ENCODE results near the gene ANO2.

- TF ChIP-seq, protein P1, sequence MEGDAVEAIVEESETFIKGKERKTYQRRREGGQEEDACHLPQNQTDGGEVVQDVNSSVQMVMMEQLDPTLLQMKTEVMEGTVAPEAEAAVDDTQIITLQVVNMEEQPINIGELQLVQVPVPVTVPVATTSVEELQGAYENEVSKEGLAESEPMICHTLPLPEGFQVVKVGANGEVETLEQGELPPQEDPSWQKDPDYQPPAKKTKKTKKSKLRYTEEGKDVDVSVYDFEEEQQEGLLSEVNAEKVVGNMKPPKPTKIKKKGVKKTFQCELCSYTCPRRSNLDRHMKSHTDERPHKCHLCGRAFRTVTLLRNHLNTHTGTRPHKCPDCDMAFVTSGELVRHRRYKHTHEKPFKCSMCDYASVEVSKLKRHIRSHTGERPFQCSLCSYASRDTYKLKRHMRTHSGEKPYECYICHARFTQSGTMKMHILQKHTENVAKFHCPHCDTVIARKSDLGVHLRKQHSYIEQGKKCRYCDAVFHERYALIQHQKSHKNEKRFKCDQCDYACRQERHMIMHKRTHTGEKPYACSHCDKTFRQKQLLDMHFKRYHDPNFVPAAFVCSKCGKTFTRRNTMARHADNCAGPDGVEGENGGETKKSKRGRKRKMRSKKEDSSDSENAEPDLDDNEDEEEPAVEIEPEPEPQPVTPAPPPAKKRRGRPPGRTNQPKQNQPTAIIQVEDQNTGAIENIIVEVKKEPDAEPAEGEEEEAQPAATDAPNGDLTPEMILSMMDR (IDR thresholded peaks at IDR 0.05; ENCODE audit: low read depth, low read length, poor library complexity, severe bottlenecking) = no peak
- TF ChIP-seq EZH2phosphoT487 (IDR thresholded peaks at IDR 0.05; ENCODE audit: borderline replicate concordance, low read length) = no peak
Measured at GRCh38 chr12:5685935-5686334, 259.1 kb downstream of the ANO2 start.

Measured in DOHH2 (cell line).